ENCODE measurements around the gene SPG7. TPM values are rescaled to one million over a fixed set of nuclear protein-coding genes. Genes with fewer than 3 reads are reported as not detected.

Gene SPG7
- total RNA-seq, 2 donors from 2014 or later, result 214 to 333 TPM

- Histone ChIP-seq H3K4me1 (ENCODE audit: control insufficient read depth in 1 of 2, low read depth in 2 of 2) (no peaks in the 10 kb centered on the region), H3K27ac (no peak overlapping the region), H3K4me3 (no peak overlapping the region), H3K27me3 (replicated peaks; ENCODE audit: insufficient read depth) (no peaks in the 10 kb centered on the region), H3K9me3 (no peaks in the 10 kb centered on the region), H3K36me3 (peaks cover 56% of the 10 kb centered on the region)
- no peak for DNase-seq (ENCODE audit: low spot score)
- no peak for TF ChIP-seq CTCF (IDR thresholded peaks at IDR 0.05)
- no peak for ATAC-seq (ENCODE audit: insufficient number of reproducible peaks, low FRiP score, low read depth)
Measured at GRCh38 chr16:89552329-89552728, 44.1 kb downstream of the SPG7 start.

- no peaks in the 10 kb centered on the region for H3K4me1 ChIP-seq (ENCODE audit: control insufficient read depth in 1 of 2, low read depth in 2 of 2)
- no peak overlapping the region for H3K4me3 ChIP-seq
- H3K27me3 ChIP-seq (replicated peaks; ENCODE audit: insufficient read depth), result no peaks in the 10 kb centered on the region
- H3K9me3 ChIP-seq, result no peaks in the 10 kb centered on the region
- no peak for TF ChIP-seq CTCF (IDR thresholded peaks at IDR 0.05)
- ATAC-seq (ENCODE audit: insufficient number of reproducible peaks, low FRiP score, low read depth) (no peak), DNase-seq (ENCODE audit: low spot score) (no peak)
- peaks cover 51% of the 10 kb centered on the region for H3K36me3 ChIP-seq
- H3K27ac ChIP-seq, result no peak overlapping the region
Measured at GRCh38 chr16:89552913-89553312, 44.7 kb downstream of the SPG7 start.

- ATAC-seq (ENCODE audit: insufficient number of reproducible peaks, low FRiP score, low read depth) (no peak), DNase-seq (ENCODE audit: low spot score) (no peak)
- H3K9me3 ChIP-seq, result no peaks in the 10 kb centered on the region
- no peaks in the 10 kb centered on the region for H3K4me1 ChIP-seq (ENCODE audit: control insufficient read depth in 1 of 2, low read depth in 2 of 2)
- peaks cover 45% of the 10 kb centered on the region for H3K36me3 ChIP-seq
- H3K4me3 ChIP-seq, result no peak overlapping the region
- no peak overlapping the region for H3K27ac ChIP-seq
- H3K27me3 ChIP-seq (replicated peaks; ENCODE audit: insufficient read depth), result no peaks in the 10 kb centered on the region
- no peak for TF ChIP-seq CTCF (IDR thresholded peaks at IDR 0.05)
Measured at GRCh38 chr16:89553733-89554132, 45.5 kb downstream of the SPG7 start.

GRCh38 chr16:89554343-89554742, 46.1 kb downstream of the SPG7 start:
- H3K36me3 ChIP-seq, result peaks cover 42% of the 10 kb centered on the region
- no peaks in the 10 kb centered on the region for H3K27me3 ChIP-seq (replicated peaks; ENCODE audit: insufficient read depth)
- TF ChIP-seq CTCF (IDR thresholded peaks at IDR 0.05), result no peak
- no peaks in the 10 kb centered on the region for H3K4me1 ChIP-seq (ENCODE audit: control insufficient read depth in 1 of 2, low read depth in 2 of 2)
- H3K27ac ChIP-seq, result no peak overlapping the region
- no peak for DNase-seq (ENCODE audit: low spot score)
- no peak for ATAC-seq (ENCODE audit: insufficient number of reproducible peaks, low FRiP score, low read depth)
- H3K9me3 ChIP-seq, result no peaks in the 10 kb centered on the region
- no peak overlapping the region for H3K4me3 ChIP-seq

- Histone ChIP-seq H3K27me3 (replicated peaks; ENCODE audit: insufficient read depth) (no peaks in the 10 kb centered on the region), H3K36me3 (peaks cover 33% of the 10 kb centered on the region), H3K27ac (no peak overlapping the region), H3K4me1 (ENCODE audit: control insufficient read depth in 1 of 2, low read depth in 2 of 2) (peaks cover 0 to 5% of the 10 kb centered on the region in 2 donors), H3K9me3 (no peaks in the 10 kb centered on the region), H3K4me3 (no peak overlapping the region)
- no peak for TF ChIP-seq CTCF (IDR thresholded peaks at IDR 0.05)
- DNase-seq (ENCODE audit: low spot score) (no peak), ATAC-seq (ENCODE audit: insufficient number of reproducible peaks, low FRiP score, low read depth) (no peak)
Measured at GRCh38 chr16:89555265-89555664, 47.1 kb downstream of the SPG7 start.
